Hepatocyte (in vitro differentiated cells): ENCODE data around the gene NID1.

Experiments
- CTCF ChIP-seq: fragments of 200-600 bp; sonication (generic); IDR thresholded peaks from 2 replicates; pipeline ENCODE4 v1.5.1; 2016; ENCODE audit warnings: antibody characterized with exemption, mild to moderate bottlenecking; ENCODE audit not compliant: poor library complexity
- EZH2 ChIP-seq: fragments of 200-600 bp; sonication (generic); IDR thresholded peaks from 2 replicates; pipeline ENCODE4 v1.6.1; 2016; ENCODE audit warnings: antibody characterized with exemption, mild to moderate bottlenecking, borderline replicate concordance

GRCh38 chr1:236057546-236057945 is 7.3 kb downstream of the NID1 start:
- TF ChIP-seq CTCF (no peak), EZH2 (no peak)
